H9 (cell line): ENCODE data around the gene SNAI3. TPM values are rescaled to one million over a fixed set of nuclear protein-coding genes. Genes with fewer than 3 reads are reported as not detected.

ENCODE experiments used
- DNase-seq: peaks from one replicate; pipeline ENCODE4 v3.0.0-alpha.2; 2017
- H2AFZ ChIP-seq: one replicate; pipeline ENCODE4 v1.6.1; 2013; ENCODE audit warnings: mild to moderate bottlenecking, low read length, control low read depth, moderate library complexity
- H2AK5ac ChIP-seq: 2 replicates; pipeline ENCODE4 v1.6.1; 2013; ENCODE audit warnings: low read length, control low read depth, mixed read lengths; ENCODE audit not compliant: insufficient read length
- H2BK120ac ChIP-seq: one replicate; pipeline ENCODE4 v1.6.1; 2013; ENCODE audit warnings: low read depth, mild to moderate bottlenecking, low read length, control low read depth, inconsistent platforms; ENCODE audit not compliant: poor library complexity, severe bottlenecking
- H2BK12ac ChIP-seq: 2 replicates; pipeline ENCODE4 v1.6.1; 2013; ENCODE audit warnings: low read length, control low read depth, mixed read lengths, low read depth; ENCODE audit not compliant: insufficient read length
- H2BK15ac ChIP-seq: 2 replicates; pipeline ENCODE4 v1.6.1; 2013; ENCODE audit warnings: low read depth, low read length, control low read depth
- H2BK20ac ChIP-seq: one replicate; pipeline ENCODE4 v1.6.1; 2013; ENCODE audit warnings: low read depth, mild to moderate bottlenecking, low read length, control low read depth, inconsistent platforms; ENCODE audit not compliant: poor library complexity, severe bottlenecking
- H2BK5ac ChIP-seq: 2 replicates; pipeline ENCODE4 v1.6.1; 2013; ENCODE audit warnings: low read length, control low read depth, mixed read lengths; ENCODE audit not compliant: insufficient read length
- H3K14ac ChIP-seq: 2 replicates; pipeline ENCODE4 v1.6.1; 2013; ENCODE audit warnings: low read length, control low read depth; ENCODE audit not compliant: insufficient read depth
- H3K18ac ChIP-seq: 2 replicates; pipeline ENCODE4 v1.6.1; 2013; ENCODE audit warnings: low read depth, mild to moderate bottlenecking, mixed read lengths, low read length, control low read depth; ENCODE audit not compliant: insufficient read length
- H3K23ac ChIP-seq: 2 replicates; pipeline ENCODE4 v1.6.1; 2013; ENCODE audit warnings: low read length, control low read depth, mixed read lengths, low read depth; ENCODE audit not compliant: insufficient read length
- H3K23me2 ChIP-seq: 2 replicates; pipeline ENCODE4 v1.6.1; 2013; ENCODE audit warnings: low read depth, mild to moderate bottlenecking, mixed read lengths, low read length, control low read depth; ENCODE audit not compliant: insufficient read length, poor library complexity, severe bottlenecking
- H3K27ac ChIP-seq: 2 replicates; pipeline ENCODE4 v1.5.1; 2013; ENCODE audit warnings: low read length, control low read depth, mixed read lengths, low read depth; ENCODE audit not compliant: insufficient read length
- H3K27me3 ChIP-seq: 2 replicates; pipeline ENCODE4 v1.6.1; 2013; ENCODE audit warnings: low read length, control low read depth, inconsistent platforms; ENCODE audit not compliant: insufficient read depth
- H3K4ac ChIP-seq: 2 replicates; pipeline ENCODE4 v1.6.1; 2013; ENCODE audit warnings: low read depth, mild to moderate bottlenecking, control low read depth, inconsistent platforms, low read length, moderate library complexity
- H3K4me1 ChIP-seq: 2 replicates; pipeline ENCODE4 v1.6.1; 2013; ENCODE audit warnings: low read length, control low read depth, inconsistent platforms; ENCODE audit not compliant: insufficient read depth
- H3K4me2 ChIP-seq: 2 replicates; pipeline ENCODE4 v1.6.1; 2013; ENCODE audit warnings: low read length, control low read depth, mixed read lengths; ENCODE audit not compliant: insufficient read length, insufficient read depth
- H3K56ac ChIP-seq: 2 replicates; pipeline ENCODE4 v1.6.1; 2013; ENCODE audit warnings: low read depth, mild to moderate bottlenecking, mixed read lengths, low read length, control low read depth; ENCODE audit not compliant: insufficient read length
- H3K79me1 ChIP-seq: 2 replicates; pipeline ENCODE4 v1.6.1; 2013; ENCODE audit warnings: low read depth, mild to moderate bottlenecking, moderate library complexity, low read length, control low read depth, inconsistent platforms; ENCODE audit not compliant: insufficient read depth, poor library complexity, severe bottlenecking
- H3K79me2 ChIP-seq: 2 replicates; pipeline ENCODE4 v1.6.1; 2013; ENCODE audit warnings: low read length, control low read depth, inconsistent platforms; ENCODE audit not compliant: insufficient read depth
- H3K9ac ChIP-seq: 2 replicates; pipeline ENCODE4 v1.6.1; 2013; ENCODE audit warnings: low read length, control low read depth, mixed read lengths; ENCODE audit not compliant: insufficient read length; ENCODE audit errors: extremely low read depth
- H3K9me3 ChIP-seq: one replicate; pipeline ENCODE4 v1.6.1; 2013; ENCODE audit warnings: low read depth, low read length, inconsistent platforms; ENCODE audit not compliant: control insufficient read depth
- H3T11ph ChIP-seq: one replicate; pipeline ENCODE4 v1.6.1; 2013; ENCODE audit warnings: mild to moderate bottlenecking, low read length, control low read depth, inconsistent platforms
- H4K20me1 ChIP-seq: one replicate; pipeline ENCODE4 v1.6.1; 2013; ENCODE audit not compliant: control insufficient read depth, insufficient read length, insufficient read depth
- H4K5ac ChIP-seq: 2 replicates; pipeline ENCODE4 v1.6.1; 2013; ENCODE audit warnings: low read depth, mild to moderate bottlenecking, mixed read lengths, low read length, control low read depth; ENCODE audit not compliant: insufficient read length
- H4K8ac ChIP-seq: replicated peaks from 2 replicates; pipeline ENCODE4 v1.6.1; 2013; ENCODE audit warnings: low read length, control low read depth, mixed read lengths, low read depth; ENCODE audit not compliant: insufficient read length
- H4K91ac ChIP-seq: 2 replicates; pipeline ENCODE4 v1.6.1; 2013; ENCODE audit warnings: low read depth, mild to moderate bottlenecking, moderate library complexity, mixed read lengths, low read length, control low read depth; ENCODE audit not compliant: insufficient read length
- H3K27ac Mint-ChIP-seq, 3 experiments: 2 replicates in 2 of 3; 3 replicates in 1 of 3; pipeline ENCODE4 v1.8.0; 2020 to 2021; ENCODE audit warnings: mixed read lengths in 3 of 3, mild to moderate bottlenecking in 1 of 3, moderate library complexity in 1 of 3
- H3K27me3 Mint-ChIP-seq: 2 replicates; pipeline ENCODE4 v1.8.0; 2021; ENCODE audit warnings: low read depth, mild to moderate bottlenecking, moderate library complexity, mixed read lengths
- H3K36me3 Mint-ChIP-seq, 3 experiments: 2 replicates in 2 of 3; 3 replicates in 1 of 3; pipeline ENCODE4 v1.8.0; 2020 to 2021; ENCODE audit warnings: low read depth in 3 of 3, mixed read lengths in 3 of 3; ENCODE audit not compliant: insufficient read depth in 1 of 3
- H3K4me1 Mint-ChIP-seq, 2 experiments: 2 replicates each; pipeline ENCODE4 v1.8.0; 2020; ENCODE audit warnings: mixed read lengths in 2 of 2
- H3K4me3 Mint-ChIP-seq, 2 experiments: 2 replicates in 1 of 2; 3 replicates in 1 of 2; pipeline ENCODE4 v1.8.0; 2020 to 2021; ENCODE audit warnings: mild to moderate bottlenecking in 2 of 2, mixed read lengths in 2 of 2, moderate library complexity in 1 of 2
- H3K9me3 Mint-ChIP-seq, 2 experiments: 2 replicates in 1 of 2; 3 replicates in 1 of 2; pipeline ENCODE4 v1.8.0; 2020; ENCODE audit warnings: mild to moderate bottlenecking in 2 of 2, mixed read lengths in 2 of 2, moderate library complexity in 1 of 2
- WGBS: extraction: QIAGEN DNeasy Blood & Tissue Kit; methylation state at CpG from one replicate; pipeline ENCODE4 v1.1.7; 2013; ENCODE audit warnings: missing lambda C conversion rate, low lambda C conversion rate, mixed read lengths; ENCODE audit not compliant: insufficient read length; ENCODE audit errors: extremely low coverage; 5-methylcytosine and 5-hydroxymethylcytosine counted together
- total RNA-seq: library from RNA; stranded (reverse); gene quantifications from 2 replicates; pipeline ENCODE4 v1.2.1, GENCODE V29; 2021
- TF ChIP-seq, protein P1 (sequence below): fragments of 200-600 bp; sonication (generic); conservative IDR thresholded peaks from 3 replicates; pipeline ENCODE4 v1.8.0; 2021; ENCODE audit warnings: antibody characterized with exemption, mild to moderate bottlenecking

The SNAI3 gene
- total RNA-seq, 1 experiment from 2014 or later, result 3.2 TPM

GRCh38 chr16:88721815-88722755 is 35.8 kb upstream of the SNAI3 start:
- no peak overlapping the region for H2BK15ac ChIP-seq
- H2BK120ac ChIP-seq, result no peak overlapping the region

More at GRCh38 chr16:88721815-88722755, 35.8 kb upstream of the SNAI3 start:
- Histone ChIP-seq H3K4ac (no peak overlapping the region), H3K79me2 (no peaks in the 10 kb centered on the region), H3K9me3 (no peaks in the 10 kb centered on the region), H2BK5ac (no peak overlapping the region), H3T11ph (no peak overlapping the region), H2BK20ac (no peak overlapping the region), H3K56ac (no peak overlapping the region), H3K23ac (no peak overlapping the region), H3K27me3 (no peaks in the 10 kb centered on the region), H2BK12ac (no peak overlapping the region), H2AK5ac (no peak overlapping the region), H3K27ac (no peak overlapping the region), H3K23me2 (no peaks in the 10 kb centered on the region), H3K4me2 (no peak overlapping the region), H4K91ac (no peak overlapping the region), H2AFZ (no peak overlapping the region), H4K20me1 (no peaks in the 10 kb centered on the region), H3K9ac (no peak overlapping the region), H4K8ac (no peak overlapping the region), H3K14ac (no peak overlapping the region), H3K4me1 (no peaks in the 10 kb centered on the region), H3K79me1 (no peaks in the 10 kb centered on the region), H4K5ac (no peak overlapping the region), H3K18ac (no peak overlapping the region)
- no peak for DNase-seq
- Mint-ChIP-seq H3K27ac (no peak overlapping the region; a peak in 1 of 7 replicates), H3K4me3 (no peak overlapping the region), H3K27me3 (no peaks in the 10 kb centered on the region), H3K36me3 (peaks cover 11 to 39% (median 37%) of the 10 kb centered on the region in 3 experiments; a peak in 6 of 7 replicates), H3K9me3 (no peaks in the 10 kb centered on the region), H3K4me1 (no peaks in the 10 kb centered on the region)
- TF ChIP-seq, protein P1, sequence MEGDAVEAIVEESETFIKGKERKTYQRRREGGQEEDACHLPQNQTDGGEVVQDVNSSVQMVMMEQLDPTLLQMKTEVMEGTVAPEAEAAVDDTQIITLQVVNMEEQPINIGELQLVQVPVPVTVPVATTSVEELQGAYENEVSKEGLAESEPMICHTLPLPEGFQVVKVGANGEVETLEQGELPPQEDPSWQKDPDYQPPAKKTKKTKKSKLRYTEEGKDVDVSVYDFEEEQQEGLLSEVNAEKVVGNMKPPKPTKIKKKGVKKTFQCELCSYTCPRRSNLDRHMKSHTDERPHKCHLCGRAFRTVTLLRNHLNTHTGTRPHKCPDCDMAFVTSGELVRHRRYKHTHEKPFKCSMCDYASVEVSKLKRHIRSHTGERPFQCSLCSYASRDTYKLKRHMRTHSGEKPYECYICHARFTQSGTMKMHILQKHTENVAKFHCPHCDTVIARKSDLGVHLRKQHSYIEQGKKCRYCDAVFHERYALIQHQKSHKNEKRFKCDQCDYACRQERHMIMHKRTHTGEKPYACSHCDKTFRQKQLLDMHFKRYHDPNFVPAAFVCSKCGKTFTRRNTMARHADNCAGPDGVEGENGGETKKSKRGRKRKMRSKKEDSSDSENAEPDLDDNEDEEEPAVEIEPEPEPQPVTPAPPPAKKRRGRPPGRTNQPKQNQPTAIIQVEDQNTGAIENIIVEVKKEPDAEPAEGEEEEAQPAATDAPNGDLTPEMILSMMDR, result no peak
- no CpG with 5 or more reads among the region's 61 CpGs for WGBS
